HUDEP-2 (cell line): ENCODE measurements around the gene INPP5A.
"Not testable (repeated sequence)": the region's sequence is repeated elsewhere in the genome, so short reads cannot be mapped to it uniquely, and the experiment has no call there.

Experiments
- DNase-seq, 76 experiments: peaks; one replicate each; lab custom pipeline; 2025; ENCODE audit not compliant: unreplicated experiment in 76 of 76; lab: John Stamatoyannopoulos, UW

INPP5A gene

GRCh38 chr10:132546567-132547420 is 9.2 kb downstream of the INPP5A start:
- DNase-seq, result no peak

- DNase-seq, result no peak
Measured at GRCh38 chr10:132547421-132547861, 9.9 kb downstream of the INPP5A start.

- no peak for DNase-seq
Measured at GRCh38 chr10:132548106-132548823, 10.7 kb downstream of the INPP5A start.

GRCh38 chr10:132548869-132549268 is 11.3 kb downstream of the INPP5A start:
- no peak for DNase-seq

GRCh38 chr10:132549371-132549770 is 11.8 kb downstream of the INPP5A start:
- no peak for DNase-seq

DNA sequence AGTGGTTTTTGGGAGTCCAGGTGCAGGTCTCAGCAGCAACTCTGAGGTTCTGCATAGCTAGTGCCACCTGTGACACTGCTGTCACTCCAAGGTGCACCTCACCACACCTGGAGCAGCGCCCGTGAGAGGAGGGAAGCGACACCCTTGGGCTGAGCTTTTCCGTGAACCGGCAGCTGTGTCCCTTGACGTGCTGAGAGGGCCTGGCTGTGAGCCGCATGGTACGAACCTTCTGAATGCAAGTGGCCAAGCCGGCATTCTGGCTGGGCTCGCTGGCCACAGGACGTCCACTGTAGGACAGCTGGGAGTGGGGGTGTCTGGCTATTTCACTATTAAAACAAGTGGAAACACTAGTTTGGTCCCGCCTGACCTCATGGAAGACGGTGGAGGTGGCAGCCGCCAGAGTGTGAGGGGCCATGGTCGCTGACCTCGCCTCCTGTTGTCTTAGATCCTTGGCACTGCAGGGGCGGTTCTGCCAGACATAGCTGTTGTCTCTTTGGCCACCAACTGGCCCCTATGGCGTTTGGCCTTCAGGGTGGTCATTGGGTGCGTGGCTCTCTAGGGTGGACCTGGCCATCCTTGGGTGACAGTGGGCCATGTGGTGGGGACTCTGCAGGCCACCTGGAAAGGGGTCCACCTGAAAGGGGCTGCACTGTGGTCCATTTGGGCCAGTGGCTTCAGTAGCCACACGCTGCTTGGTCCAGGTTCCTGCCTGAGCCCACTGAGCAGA is 12.9 kb downstream of the INPP5A start:
- DNase-seq, result no peak

- peak in 1 of 76 experiments; percentile 8 for DNase-seq
Measured at GRCh38 chr10:132551093-132551807, 13.7 kb downstream of the INPP5A start.

GRCh38 chr10:132551808-132552130 is 14.2 kb downstream of the INPP5A start:
- DNase-seq, result no peak

DNA sequence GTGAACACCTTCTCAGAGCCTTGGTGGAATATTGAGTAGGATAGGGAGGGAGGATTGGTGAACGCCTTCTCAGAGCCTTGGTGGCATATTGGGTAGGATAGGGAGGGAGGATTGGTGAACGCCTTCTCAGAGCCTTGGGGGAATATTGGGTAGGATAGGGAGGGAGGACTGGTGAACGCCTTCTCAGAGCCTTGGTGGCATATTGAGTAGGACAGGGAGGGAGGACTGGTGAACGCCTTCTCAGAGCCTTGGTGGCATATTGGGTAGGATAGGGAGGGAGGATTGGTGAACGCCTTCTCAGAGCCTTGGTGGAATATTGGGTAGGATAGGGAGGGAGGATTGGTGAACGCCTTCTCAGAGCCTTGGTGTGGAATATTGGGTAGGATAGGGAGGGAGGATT is 15.0 kb downstream of the INPP5A start:
- not testable (repeated sequence) for DNase-seq

DNA sequence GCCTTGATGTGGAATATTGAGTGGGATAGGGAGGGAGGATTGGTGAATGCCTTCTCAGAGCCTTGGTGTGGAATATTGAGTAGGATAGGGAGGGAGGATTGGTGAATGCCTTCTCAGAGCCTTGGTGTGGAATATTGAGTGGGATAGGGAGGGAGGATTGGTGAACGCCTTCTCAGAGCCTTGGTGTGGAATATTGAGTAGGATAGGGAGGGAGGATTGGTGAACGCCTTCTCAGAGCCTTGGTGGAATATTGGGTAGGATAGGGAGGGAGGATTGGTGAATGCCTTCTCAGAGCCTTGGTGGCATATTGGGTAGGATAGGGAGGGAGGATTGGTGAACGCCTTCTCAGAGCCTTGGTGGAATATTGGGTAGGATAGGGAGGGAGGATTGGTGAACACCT is 16.0 kb downstream of the INPP5A start:
- not testable (repeated sequence) for DNase-seq

GRCh38 chr10:132554053-132554990 is 16.7 kb downstream of the INPP5A start:
- no peak for DNase-seq

GRCh38 chr10:132554991-132555647 is 17.5 kb downstream of the INPP5A start:
- DNase-seq, result peak in 61 of 76 experiments; percentile 6 to 74 (median 47)

DNA sequence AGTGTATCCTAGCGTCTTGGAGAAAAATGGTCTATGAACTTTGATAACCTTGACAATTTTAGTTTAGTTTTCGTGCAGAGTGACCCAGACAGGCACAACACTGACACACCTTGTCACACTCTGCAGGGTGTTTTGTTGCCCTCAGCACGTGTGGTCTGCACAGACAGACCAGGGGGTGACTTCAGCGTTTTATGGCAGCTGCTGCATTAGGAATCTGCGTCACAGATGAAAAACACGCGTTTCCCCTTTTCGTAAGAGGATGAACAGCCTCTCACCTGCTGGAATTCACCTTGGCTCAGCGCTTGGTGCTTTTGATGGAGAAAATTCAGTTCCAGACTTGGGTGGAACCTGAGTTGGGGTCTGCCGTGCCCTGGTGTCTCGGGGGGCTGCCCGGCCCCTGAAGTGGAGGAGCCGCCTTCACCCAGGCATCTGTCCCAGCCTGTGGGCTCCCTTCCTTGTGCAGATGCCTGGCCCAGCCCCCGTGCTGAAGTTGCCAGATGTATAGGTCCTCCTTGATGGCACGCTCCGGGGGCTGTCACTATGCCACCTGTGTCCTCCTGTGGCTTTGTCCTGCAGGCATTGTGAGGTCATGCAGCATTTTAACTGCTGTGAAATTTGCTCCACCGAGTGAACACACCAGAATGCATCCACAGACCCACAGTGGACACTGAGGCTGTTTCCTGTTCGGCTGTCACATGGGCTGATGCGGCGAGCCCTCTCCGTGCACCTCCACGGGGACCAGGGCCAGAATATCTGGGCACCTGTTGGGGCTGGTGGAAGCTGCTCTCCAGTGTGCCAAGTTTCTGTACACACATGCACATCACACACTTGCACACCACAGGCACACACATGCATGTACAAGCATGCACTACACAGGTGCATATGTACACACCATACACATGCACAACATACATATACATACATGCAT is 18.3 kb downstream of the INPP5A start:
- DNase-seq, result no peak

DNA sequence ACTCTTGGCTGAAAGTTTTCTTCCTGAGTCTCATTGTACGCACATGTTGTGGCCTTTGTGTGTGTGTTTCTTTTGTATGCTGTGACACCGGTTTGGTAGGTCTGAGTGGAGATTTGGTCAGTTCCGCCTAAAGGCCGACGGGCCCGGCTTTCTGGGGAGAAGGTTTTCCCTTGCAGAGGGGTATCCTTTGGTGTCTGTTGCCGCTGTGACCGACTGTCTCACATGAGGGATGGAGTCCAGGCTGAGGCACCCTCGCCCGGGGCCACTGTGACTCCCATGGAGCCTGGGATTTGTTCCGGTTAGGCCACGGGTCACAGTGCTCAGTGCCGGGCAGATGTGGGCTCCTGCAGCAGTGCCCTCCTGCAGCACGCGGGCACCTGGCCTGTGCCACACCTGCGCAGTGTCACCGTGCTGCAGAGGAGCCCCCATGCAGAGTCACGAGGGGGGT is 19.4 kb downstream of the INPP5A start:
- DNase-seq, result no peak

DNA sequence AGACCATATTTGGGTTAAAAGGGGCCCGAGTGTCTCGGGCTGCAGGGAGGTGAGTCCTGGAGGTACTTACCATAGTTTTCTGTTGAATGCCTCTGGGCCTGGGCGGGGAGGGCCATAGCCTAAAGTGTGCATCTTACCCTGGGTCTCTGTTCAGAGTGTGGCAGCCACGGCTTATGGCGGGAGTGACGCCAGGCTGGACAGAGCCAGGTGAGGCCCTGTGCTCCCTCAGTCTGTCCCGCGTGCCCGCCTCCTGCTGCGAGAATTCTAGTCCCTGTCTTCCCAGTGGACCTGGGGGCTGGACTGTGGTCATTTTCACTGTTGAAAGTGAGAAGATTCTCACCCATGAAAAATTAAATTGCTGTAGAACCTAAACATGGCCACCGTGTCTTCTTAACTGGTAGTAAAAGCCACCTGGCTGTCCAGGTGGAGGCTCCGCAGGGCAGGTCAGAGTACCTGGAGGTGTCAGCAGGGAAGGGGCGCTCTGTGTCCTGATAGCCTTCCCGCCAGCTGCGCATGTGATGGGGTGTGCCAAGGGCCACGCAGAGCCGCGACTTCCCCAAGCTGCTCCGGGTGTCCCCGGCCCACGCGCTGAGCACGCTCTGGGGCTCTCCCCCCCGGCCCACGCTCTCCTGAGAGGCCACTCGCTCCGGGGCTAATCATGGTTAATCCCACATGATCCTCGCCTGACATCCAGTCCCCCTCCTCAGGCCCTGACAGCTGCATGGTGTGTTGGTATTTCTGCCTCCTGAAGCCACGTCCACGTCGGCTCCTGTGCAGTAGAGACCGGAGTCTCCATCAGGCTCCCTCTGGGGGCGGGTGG is 20.3 kb downstream of the INPP5A start:
- DNase-seq, result no peak

DNA sequence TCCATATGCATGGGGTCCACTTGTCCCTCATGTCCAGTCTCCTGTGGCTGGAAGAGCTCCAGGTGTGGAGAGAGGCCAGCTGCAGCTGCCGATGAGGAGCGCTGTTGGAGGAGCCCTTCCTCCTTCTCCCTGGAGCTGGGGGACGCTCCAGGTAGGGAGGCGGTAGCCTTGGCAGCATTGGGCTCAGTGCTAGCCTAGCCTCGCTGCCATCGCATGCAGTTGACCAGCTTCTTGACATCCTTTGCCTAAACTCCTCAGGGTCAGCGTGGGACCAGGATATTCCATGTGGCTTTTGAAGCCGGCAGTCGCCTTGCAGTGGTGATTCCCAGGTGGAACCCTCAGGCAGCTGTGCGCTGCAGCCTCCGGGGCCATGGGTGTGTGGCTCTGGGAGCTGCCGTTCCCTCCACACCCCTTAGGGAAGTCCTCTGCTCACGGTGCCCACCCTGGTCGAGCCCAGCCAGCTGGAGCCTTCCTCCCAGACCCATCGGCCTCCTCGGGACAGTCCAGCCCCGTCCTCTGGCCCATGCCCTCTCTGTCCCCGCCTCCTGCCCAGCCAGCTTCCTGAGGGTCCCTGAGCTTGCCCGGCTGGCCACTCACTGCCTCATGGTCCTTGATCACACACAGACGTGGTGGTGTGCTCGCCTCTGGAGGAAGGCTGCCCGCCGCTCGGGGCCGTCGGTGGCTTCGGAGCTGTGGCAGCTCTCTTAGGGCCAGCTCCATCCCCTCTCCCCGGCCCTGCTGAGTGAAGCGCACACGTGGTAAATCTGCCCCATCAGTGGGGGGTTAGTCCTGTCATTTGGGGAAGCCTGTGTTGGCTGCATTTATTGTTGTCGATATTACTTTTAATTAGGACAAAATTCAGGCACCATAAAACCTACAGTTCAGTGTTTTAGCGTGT is 21.2 kb downstream of the INPP5A start:
- DNase-seq, result no peak
